ENCODE results near the gene AGAP1. TPM values are rescaled to one million over a fixed set of nuclear protein-coding genes. Genes with fewer than 3 reads are reported as not detected.

The AGAP1 gene
- total RNA-seq, 1 donor from 2014 or later, result 20.4 TPM

DNA sequence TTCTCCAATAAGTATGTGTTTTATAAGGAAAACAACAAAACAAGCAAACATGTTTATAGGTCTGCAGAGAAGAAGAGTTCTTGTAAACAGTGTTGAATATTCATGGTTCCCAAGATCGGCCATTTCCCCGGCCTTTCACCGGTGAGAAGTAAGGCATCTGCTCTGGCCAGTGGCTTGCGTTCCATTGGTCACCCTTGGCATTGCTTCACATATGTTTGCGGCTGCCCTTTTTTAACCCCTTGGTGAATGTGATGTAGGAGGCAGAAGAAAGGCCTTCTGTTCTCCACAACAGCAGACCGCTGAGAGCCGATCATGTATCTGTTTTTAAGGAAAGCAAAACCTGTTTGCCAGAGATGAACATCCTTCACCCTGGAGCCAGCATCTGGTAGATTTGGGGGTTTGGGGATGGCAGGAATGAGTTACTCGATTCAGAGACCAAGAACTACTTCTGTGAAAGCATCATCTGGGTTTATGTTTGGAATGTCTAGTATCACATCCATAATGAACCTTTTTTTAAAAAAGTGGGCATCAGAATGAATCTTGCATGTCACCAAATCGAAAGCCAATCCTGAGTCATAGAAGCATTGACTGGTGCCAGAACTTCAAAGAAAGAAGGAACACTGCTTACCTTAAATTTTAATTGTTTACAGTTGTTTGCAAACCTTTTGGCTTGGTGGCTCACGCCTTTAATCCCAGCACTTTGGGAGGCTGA is 112.3 kb downstream of the AGAP1 start:
- H3K4me3 Mint-ChIP-seq, result peak overlapping the region; percentile 33

DNA sequence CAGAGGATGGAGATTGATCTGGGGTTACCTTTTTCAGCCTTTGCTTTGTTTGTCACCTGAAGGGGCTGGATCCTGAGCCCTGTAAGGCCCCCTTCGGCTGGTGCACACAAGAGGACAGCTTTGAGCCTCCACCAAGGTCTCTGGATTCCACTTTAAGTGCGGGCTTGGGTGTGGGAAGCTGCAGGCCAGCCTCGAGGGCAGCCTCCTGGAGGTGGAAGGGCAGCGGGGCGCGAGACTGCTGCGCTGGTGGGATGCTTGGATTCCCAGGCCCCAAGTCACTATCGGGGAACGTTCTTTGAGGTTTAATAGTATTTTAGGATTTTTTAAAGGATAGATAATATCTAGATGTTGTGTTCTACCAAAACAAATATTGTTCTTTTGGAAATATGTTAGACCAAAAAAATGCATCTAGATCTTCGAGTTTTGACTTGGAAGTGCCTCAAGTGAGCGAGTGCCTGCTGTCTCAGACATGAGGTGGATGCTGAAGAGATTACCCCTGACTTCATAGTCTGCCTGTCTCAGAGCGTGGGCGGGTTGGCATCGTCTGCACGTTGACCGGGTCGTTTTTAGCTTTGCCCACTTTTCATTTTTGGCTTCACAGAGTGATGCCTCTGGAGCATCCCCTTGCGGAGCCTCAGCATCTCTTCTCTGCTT is 113.8 kb downstream of the AGAP1 start:
- Histone ChIP-seq H3K27ac (no peak overlapping the region), H3K4me2 (no peak overlapping the region), H4K20me1 (ENCODE audit: low read depth) (peaks cover 75% of the 10 kb centered on the region), H3F3A (ENCODE audit: low read depth) (no peaks in the 10 kb centered on the region), H3K36me3 (no peaks in the 10 kb centered on the region), H2AFZ (replicated peaks) (no peak overlapping the region), H3K27me3 (no peaks in the 10 kb centered on the region), H3K9ac (no peak overlapping the region), H3K79me2 (ENCODE audit: low read depth) (peaks cover 64% of the 10 kb centered on the region), H3K4me1 (peaks cover 6% of the 10 kb centered on the region), H3K9me3 (ENCODE audit: low read depth) (no peaks in the 10 kb centered on the region), H3K4me3 (no peak overlapping the region)
- H3K4me1 Mint-ChIP-seq, result peaks cover 60% of the 10 kb centered on the region
- H3K27me3 Mint-ChIP-seq (ENCODE audit: insufficient read depth, low read depth), result peaks cover 11% of the 10 kb centered on the region
- H3K9me3 Mint-ChIP-seq, result peaks cover 12% of the 10 kb centered on the region
- DNase-seq (ENCODE audit: low spot score), result no peak
- TF ChIP-seq EZH2 (IDR thresholded peaks at IDR 0.05) (no peak), CTCF (IDR thresholded peaks at IDR 0.05) (no peak), EZH2phosphoT487 (IDR thresholded peaks at IDR 0.05) (no peak)
- no peak overlapping the region for H3K4me3 Mint-ChIP-seq
- peak overlapping the region; percentile 85 for H3K27ac Mint-ChIP-seq
- H3K36me3 Mint-ChIP-seq, result peaks cover 5% of the 10 kb centered on the region

More for the DNA sequence above, 112.3 kb downstream of the AGAP1 start:
- DNase-seq (ENCODE audit: low spot score), result peak; percentile 21
- H3K27me3 Mint-ChIP-seq (ENCODE audit: insufficient read depth, low read depth), result peaks cover 10% of the 10 kb centered on the region
- Histone ChIP-seq H2AFZ (replicated peaks) (no peak overlapping the region), H3K36me3 (no peaks in the 10 kb centered on the region), H3K4me3 (no peak overlapping the region), H3K27me3 (no peaks in the 10 kb centered on the region), H3K4me1 (peaks cover 6% of the 10 kb centered on the region), H3K27ac (no peak overlapping the region), H3K79me2 (ENCODE audit: low read depth) (peaks cover 60% of the 10 kb centered on the region), H4K20me1 (ENCODE audit: low read depth) (peaks cover 61% of the 10 kb centered on the region), H3K9me3 (ENCODE audit: low read depth) (no peaks in the 10 kb centered on the region), H3K9ac (no peak overlapping the region), H3F3A (ENCODE audit: low read depth) (no peaks in the 10 kb centered on the region), H3K4me2 (peak overlapping the region; percentile 30)
- H3K27ac Mint-ChIP-seq, result peak overlapping the region; percentile 25
- H3K4me1 Mint-ChIP-seq, result peaks cover 50% of the 10 kb centered on the region
- H3K9me3 Mint-ChIP-seq, result peaks cover 23% of the 10 kb centered on the region
- peaks cover 15% of the 10 kb centered on the region for H3K36me3 Mint-ChIP-seq
- TF ChIP-seq EZH2 (IDR thresholded peaks at IDR 0.05) (no peak), EZH2phosphoT487 (IDR thresholded peaks at IDR 0.05) (no peak)

GRCh38 chr2:235608200-235608887 is 114.5 kb downstream of the AGAP1 start:
- no peak overlapping the region for H3K27ac Mint-ChIP-seq
- DNase-seq (ENCODE audit: low spot score), result no peak
- H3K4me3 ChIP-seq, result no peak overlapping the region
- H3K9me3 Mint-ChIP-seq, result peaks cover 6% of the 10 kb centered on the region
- H3K79me2 ChIP-seq (ENCODE audit: low read depth), result peaks cover 70% of the 10 kb centered on the region
- TF ChIP-seq CTCF (IDR thresholded peaks at IDR 0.05) (no peak), EZH2phosphoT487 (IDR thresholded peaks at IDR 0.05) (no peak), EZH2 (IDR thresholded peaks at IDR 0.05) (no peak)
- no peak overlapping the region for H3K9ac ChIP-seq
- no peaks in the 10 kb centered on the region for H3K9me3 ChIP-seq (ENCODE audit: low read depth)
- H3K4me2 ChIP-seq, result no peak overlapping the region
- no peak overlapping the region for H3K27ac ChIP-seq
- H3K27me3 ChIP-seq, result no peaks in the 10 kb centered on the region
- no peak overlapping the region for H3K4me3 Mint-ChIP-seq
- H2AFZ ChIP-seq (replicated peaks), result no peak overlapping the region
- peaks cover 82% of the 10 kb centered on the region for H4K20me1 ChIP-seq (ENCODE audit: low read depth)
- no peaks in the 10 kb centered on the region for H3K36me3 ChIP-seq
- H3K4me1 Mint-ChIP-seq, result peaks cover 60% of the 10 kb centered on the region
- peaks cover 6% of the 10 kb centered on the region for H3K4me1 ChIP-seq
- H3F3A ChIP-seq (ENCODE audit: low read depth), result no peaks in the 10 kb centered on the region
- H3K36me3 Mint-ChIP-seq, result peaks cover 2% of the 10 kb centered on the region
- peaks cover 11% of the 10 kb centered on the region for H3K27me3 Mint-ChIP-seq (ENCODE audit: insufficient read depth, low read depth)

All from neural progenitor cell (in vitro differentiated cells).